ENCODE results near the gene TMEM63C. TPM values are rescaled to one million over a fixed set of nuclear protein-coding genes. Genes with fewer than 3 reads are reported as not detected.

TMEM63C gene
- total RNA-seq, 2 donors from 2014 or later, result under 0.01 TPM; not detected in 1

DNA sequence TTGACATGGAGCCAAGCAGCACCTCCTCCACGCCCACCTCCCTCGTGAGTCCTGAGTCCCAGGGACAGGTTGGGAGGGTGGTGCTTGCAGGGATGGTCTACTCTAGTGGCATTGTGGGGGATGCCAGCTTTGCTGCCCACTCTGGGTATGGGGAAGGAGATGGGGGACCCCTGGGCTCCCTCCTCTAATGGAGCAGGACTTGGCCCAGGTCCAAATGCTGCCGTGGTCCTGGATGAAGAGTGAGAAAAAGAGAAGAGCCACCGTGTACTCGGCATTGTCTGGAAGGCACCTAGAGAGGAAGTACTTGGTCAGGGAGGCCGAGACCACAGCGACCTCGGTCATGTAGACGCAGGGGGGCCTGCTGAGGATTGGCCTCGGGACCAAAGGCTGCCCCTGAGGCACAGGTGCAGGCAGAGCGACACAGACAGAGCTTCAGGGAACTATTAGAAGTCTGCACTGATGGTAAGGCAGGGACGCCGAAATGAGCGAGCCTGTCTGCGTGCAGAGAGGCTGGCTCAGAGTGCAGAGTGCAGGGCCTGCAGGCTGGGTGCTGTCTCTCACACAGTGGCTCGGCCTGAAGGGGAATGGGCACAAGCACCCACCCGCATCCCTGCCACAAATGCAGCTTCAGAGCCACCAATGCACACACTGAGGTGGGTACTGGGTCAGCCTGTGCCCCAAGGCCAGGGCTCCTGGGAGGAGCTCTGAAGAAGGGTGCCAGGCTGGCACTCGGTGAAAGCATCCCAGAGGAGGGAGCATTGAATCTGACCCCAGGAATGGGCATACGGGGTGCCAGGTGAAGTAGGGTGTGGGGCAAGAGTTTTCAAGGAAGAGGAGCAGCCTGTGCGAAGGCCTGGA, 72.0 kb downstream of the TMEM63C start:
- Histone ChIP-seq H3K36me3 (no peaks in the 10 kb centered on the region), H3K27ac (no peak overlapping the region), H3K9me3 (no peaks in the 10 kb centered on the region), H3K4me1 (ENCODE audit: control insufficient read depth in 1 of 2, low read depth in 2 of 2) (no peaks in the 10 kb centered on the region), H3K4me3 (no peak overlapping the region), H3K27me3 (replicated peaks; ENCODE audit: insufficient read depth) (no peaks in the 10 kb centered on the region)
- DNase-seq (ENCODE audit: low spot score) (no peak), ATAC-seq (ENCODE audit: insufficient number of reproducible peaks, low FRiP score, low read depth) (no peak)
- TF ChIP-seq, protein P1, sequence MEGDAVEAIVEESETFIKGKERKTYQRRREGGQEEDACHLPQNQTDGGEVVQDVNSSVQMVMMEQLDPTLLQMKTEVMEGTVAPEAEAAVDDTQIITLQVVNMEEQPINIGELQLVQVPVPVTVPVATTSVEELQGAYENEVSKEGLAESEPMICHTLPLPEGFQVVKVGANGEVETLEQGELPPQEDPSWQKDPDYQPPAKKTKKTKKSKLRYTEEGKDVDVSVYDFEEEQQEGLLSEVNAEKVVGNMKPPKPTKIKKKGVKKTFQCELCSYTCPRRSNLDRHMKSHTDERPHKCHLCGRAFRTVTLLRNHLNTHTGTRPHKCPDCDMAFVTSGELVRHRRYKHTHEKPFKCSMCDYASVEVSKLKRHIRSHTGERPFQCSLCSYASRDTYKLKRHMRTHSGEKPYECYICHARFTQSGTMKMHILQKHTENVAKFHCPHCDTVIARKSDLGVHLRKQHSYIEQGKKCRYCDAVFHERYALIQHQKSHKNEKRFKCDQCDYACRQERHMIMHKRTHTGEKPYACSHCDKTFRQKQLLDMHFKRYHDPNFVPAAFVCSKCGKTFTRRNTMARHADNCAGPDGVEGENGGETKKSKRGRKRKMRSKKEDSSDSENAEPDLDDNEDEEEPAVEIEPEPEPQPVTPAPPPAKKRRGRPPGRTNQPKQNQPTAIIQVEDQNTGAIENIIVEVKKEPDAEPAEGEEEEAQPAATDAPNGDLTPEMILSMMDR (IDR thresholded peaks at IDR 0.05), result no peak

DNA sequence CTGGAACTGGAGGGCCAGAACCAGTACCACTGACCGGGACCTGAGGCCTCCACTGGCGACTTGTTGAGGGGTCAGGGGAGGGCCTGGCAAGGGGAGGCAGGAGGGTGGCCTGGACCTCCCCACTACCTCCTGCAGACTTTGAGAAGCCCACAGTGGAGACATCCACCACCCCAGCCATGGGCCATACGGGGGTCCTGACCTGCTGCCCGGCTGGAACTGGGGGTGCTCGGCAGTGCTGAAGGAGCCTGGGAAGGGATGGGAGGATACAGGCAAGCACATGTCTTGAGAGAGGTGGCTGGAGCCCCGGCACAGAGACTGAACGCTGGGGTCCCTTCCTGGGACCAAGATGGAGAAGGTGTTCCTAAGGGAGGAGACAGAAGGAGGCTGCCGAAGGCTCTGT, 75.1 kb downstream of the TMEM63C start:
- H3K27me3 ChIP-seq (replicated peaks; ENCODE audit: insufficient read depth), result no peaks in the 10 kb centered on the region
- no peak for ATAC-seq (ENCODE audit: insufficient number of reproducible peaks, low FRiP score, low read depth)

DNA sequence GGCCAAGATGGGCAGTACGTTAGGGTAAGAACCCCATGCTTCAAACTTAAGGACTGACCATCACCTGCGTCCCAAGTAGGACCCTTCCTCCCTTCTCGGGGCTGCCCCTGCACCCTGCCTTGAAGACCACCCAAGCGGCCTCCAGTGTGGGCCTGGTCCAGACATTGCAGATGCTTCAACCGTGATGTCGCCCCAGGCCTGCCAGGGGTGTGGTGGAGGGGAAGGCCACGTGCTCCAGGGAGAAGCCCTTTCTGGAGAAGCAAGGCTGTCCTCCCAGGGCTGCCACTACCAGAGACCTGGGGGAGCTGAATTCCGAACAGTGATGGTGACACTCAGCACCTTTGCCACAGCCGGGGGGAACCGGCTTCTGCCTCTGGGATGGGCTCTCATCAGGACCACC, 76.1 kb downstream of the TMEM63C start:
- DNase-seq (ENCODE audit: low spot score) (no peak), ATAC-seq (ENCODE audit: insufficient number of reproducible peaks, low FRiP score, low read depth) (no peak)
- Histone ChIP-seq H3K27ac (no peak overlapping the region), H3K4me1 (ENCODE audit: control insufficient read depth in 1 of 2, low read depth in 2 of 2) (no peaks in the 10 kb centered on the region), H3K27me3 (replicated peaks; ENCODE audit: insufficient read depth) (no peaks in the 10 kb centered on the region), H3K36me3 (no peaks in the 10 kb centered on the region), H3K4me3 (no peak overlapping the region), H3K9me3 (no peaks in the 10 kb centered on the region)
- TF ChIP-seq, protein P1 (IDR thresholded peaks at IDR 0.05), result no peak

More for the DNA sequence above, 75.1 kb downstream of the TMEM63C start:
- no peak for DNase-seq (ENCODE audit: low spot score)
- H3K9me3 ChIP-seq, result no peaks in the 10 kb centered on the region
- TF ChIP-seq, protein P1 (IDR thresholded peaks at IDR 0.05), result no peak
- H3K4me3 ChIP-seq, result no peak overlapping the region
- no peaks in the 10 kb centered on the region for H3K36me3 ChIP-seq
- no peaks in the 10 kb centered on the region for H3K4me1 ChIP-seq (ENCODE audit: control insufficient read depth in 1 of 2, low read depth in 2 of 2)
- H3K27ac ChIP-seq, result no peak overlapping the region

DNA sequence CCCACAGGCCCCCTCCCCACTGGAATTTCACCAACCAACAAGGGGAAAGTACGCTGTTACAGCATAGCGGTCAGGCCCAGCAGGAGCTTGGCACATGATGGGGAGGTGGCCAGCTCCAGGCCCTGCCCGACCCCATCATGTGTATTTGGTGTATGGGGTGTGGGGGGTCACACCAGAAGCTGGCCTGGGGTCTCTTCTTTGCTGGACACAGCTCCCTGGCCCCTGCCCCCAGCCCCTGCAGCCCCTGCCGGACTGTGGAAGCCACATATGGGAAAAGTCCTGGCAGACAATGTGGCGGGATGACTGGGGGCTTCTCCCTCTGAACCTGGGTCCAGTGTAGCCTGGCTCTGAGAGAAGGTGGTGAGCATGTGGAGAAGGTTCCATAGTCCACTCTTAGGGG, 77.0 kb downstream of the TMEM63C start:
- H3K36me3 ChIP-seq, result no peaks in the 10 kb centered on the region
- no peak for ATAC-seq (ENCODE audit: insufficient number of reproducible peaks, low FRiP score, low read depth)

DNA sequence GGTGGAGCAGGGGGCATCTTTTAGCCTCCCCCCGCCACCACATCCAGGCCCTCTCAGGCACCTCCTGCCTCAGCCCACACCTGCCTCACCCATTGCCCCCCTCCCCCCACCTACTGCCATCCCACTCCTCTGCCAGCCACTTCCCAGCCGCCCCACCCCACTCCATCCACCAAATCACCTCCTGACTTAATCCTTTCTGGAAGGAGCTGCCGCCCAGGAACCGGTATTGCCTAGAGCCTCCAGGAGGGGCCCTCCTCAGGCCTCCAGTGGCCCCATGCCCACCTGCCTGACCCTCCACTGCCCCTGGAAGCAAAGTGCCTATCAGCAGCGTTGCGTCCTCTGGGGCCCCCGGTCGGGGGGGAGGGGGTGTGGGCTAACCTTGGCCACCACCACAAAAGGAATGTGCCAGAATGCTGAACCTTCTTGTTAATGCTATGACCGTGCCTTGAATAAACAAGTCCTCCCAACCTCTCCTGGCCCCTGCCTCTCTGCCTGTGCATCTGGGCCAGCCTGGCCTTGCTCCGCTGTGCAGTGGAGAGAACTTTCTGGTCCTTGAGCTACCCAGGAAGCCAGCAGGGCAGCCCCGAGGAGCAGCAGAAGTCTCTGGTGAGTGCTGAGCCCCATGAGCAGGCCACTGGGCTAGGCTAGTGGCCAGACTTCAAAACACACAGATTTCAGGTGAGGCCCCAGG, 77.6 kb downstream of the TMEM63C start:
- Histone ChIP-seq H3K9me3 (no peaks in the 10 kb centered on the region), H3K36me3 (no peaks in the 10 kb centered on the region), H3K27me3 (replicated peaks; ENCODE audit: insufficient read depth) (no peaks in the 10 kb centered on the region), H3K4me1 (ENCODE audit: control insufficient read depth in 1 of 2, low read depth in 2 of 2) (no peaks in the 10 kb centered on the region), H3K4me3 (no peak overlapping the region), H3K27ac (no peak overlapping the region)
- TF ChIP-seq, protein P1 (IDR thresholded peaks at IDR 0.05), result no peak
- ATAC-seq (ENCODE audit: insufficient number of reproducible peaks, low FRiP score, low read depth) (no peak), DNase-seq (ENCODE audit: low spot score) (no peak)

More for the DNA sequence above, 77.0 kb downstream of the TMEM63C start:
- Histone ChIP-seq H3K9me3 (no peaks in the 10 kb centered on the region), H3K27me3 (replicated peaks; ENCODE audit: insufficient read depth) (no peaks in the 10 kb centered on the region), H3K4me3 (no peak overlapping the region), H3K27ac (no peak overlapping the region), H3K4me1 (ENCODE audit: control insufficient read depth in 1 of 2, low read depth in 2 of 2) (no peaks in the 10 kb centered on the region)
- no peak for DNase-seq (ENCODE audit: low spot score)
- TF ChIP-seq, protein P1 (IDR thresholded peaks at IDR 0.05), result no peak

Measured in thoracic aorta (tissue), 2 donors.